ENCODE measurements around the gene SOX11. TPM values are rescaled to one million over a fixed set of nuclear protein-coding genes. Genes with fewer than 3 reads are reported as not detected.

SOX11 gene
- total and polyA plus RNA-seq, 2 of the 8 experiments (the other 6 are each of a cell fraction or from before 2014, with no cell fraction given) = 9.0 to 55.6 TPM

- H4K91ac ChIP-seq (replicated peaks; ENCODE audit: insufficient read length, low read length) = no peak overlapping the region
- H3K27ac ChIP-seq (ENCODE audit: low read depth, low read length) = no peak overlapping the region
- CTCF ChIA-PET (ENCODE audit: partially characterized antibody) = interaction anchor here (0.6 to 1.0 kb wide), 3 partner anchors 9 to 107 kb away, joined by 3 to 4 read pairs (median 3); no protein-coding TSS in a partner anchor
- WGBS, 2 experiments (ENCODE audit: extremely low coverage in 1 of 2, insufficient coverage in 1 of 2, insufficient read length in 1 of 2, insufficient replicate concordance in 2 of 2, low coverage in 1 of 2, low lambda C conversion rate in 2 of 2, missing lambda C conversion rate in 1 of 2) = 82% methylated on average over 2 of the region's 2 CpGs; no CpG with 5 or more reads in 1 of the 2 experiments
- H3K4me2 ChIP-seq (ENCODE audit: insufficient read depth in 1 of 2, low read depth in 2 of 2, low read length in 2 of 2) = no peak overlapping the region
- no peak overlapping the region for H3K23ac ChIP-seq (ENCODE audit: insufficient read length)
- no peak for DNase-seq (ENCODE audit: low read depth in 1 of 2, low spot score in 2 of 2)
- no peak overlapping the region for H2BK5ac ChIP-seq (ENCODE audit: low read depth, low read length)
- H3K18ac ChIP-seq (ENCODE audit: extremely low read depth, low read length) = no peak overlapping the region
- no peak overlapping the region for H2AK5ac ChIP-seq (ENCODE audit: low read depth, low read length)
- H3K79me1 ChIP-seq (ENCODE audit: low read depth, low read length) = no peaks in the 10 kb centered on the region
- H3K9me3 ChIP-seq (ENCODE audit: insufficient read depth in 2 of 2, low read depth in 1 of 2, low read length in 1 of 2) = no peaks in the 10 kb centered on the region
- no peak overlapping the region for H4K8ac ChIP-seq (ENCODE audit: extremely low read depth, insufficient read depth, low read length)
- no peak overlapping the region for H3K4ac ChIP-seq (replicated peaks; ENCODE audit: insufficient read length, low read depth, low read length)
- H2AFZ ChIP-seq (ENCODE audit: low read length) = no peak overlapping the region
- peaks cover 0 to 4% (median 0%) of the 10 kb centered on the region in 4 experiments; a peak in 3 of 7 replicates for H3K4me1 ChIP-seq (replicated peaks in 1 of 4; ENCODE audit: control insufficient read depth in 3 of 4, insufficient read depth in 4 of 4, low read length in 3 of 4)
- no peak overlapping the region for H2BK12ac ChIP-seq (ENCODE audit: low read depth, low read length)
- POLR2A ChIA-PET (ENCODE audit: partially characterized antibody) = no interaction called here
- no peak overlapping the region for H3K56ac ChIP-seq (replicated peaks; ENCODE audit: insufficient read length, low read depth, low read length)
- H3K14ac ChIP-seq (ENCODE audit: insufficient read length) = no peak overlapping the region
- no peak overlapping the region for H2BK15ac ChIP-seq (ENCODE audit: low read length)
- no peak overlapping the region for H3K9ac ChIP-seq (replicated peaks in 1 of 4; ENCODE audit: extremely low read depth in 1 of 4, low read depth in 3 of 4, low read length in 3 of 4)
- no peak overlapping the region for H2BK120ac ChIP-seq (replicated peaks; ENCODE audit: low read depth, low read length)
- no peaks in the 10 kb centered on the region for H4K20me1 ChIP-seq (replicated peaks in 1 of 2; ENCODE audit: control insufficient read depth in 1 of 2, insufficient read depth in 2 of 2, low read length in 2 of 2)
- peaks cover 0 to 2% (median 0%) of the 10 kb centered on the region in 4 experiments; a peak in 1 of 7 replicates for H3K27me3 ChIP-seq (replicated peaks in 1 of 4; ENCODE audit: control insufficient read depth in 3 of 4, extremely low read depth in 1 of 4, insufficient read depth in 3 of 4, low read length in 3 of 4)
- FAIRE-seq = no peak
- H2BK20ac ChIP-seq (ENCODE audit: low read length) = no peak overlapping the region
- no peak overlapping the region for H3K4me3 ChIP-seq (ENCODE audit: extremely low read depth in 1 of 4, insufficient read depth in 2 of 4, low read depth in 3 of 4, low read length in 4 of 4)
- H4K5ac ChIP-seq (ENCODE audit: insufficient read length, low read depth, low read length) = no peak overlapping the region
- no peaks in the 10 kb centered on the region for H3K79me2 ChIP-seq (ENCODE audit: control insufficient read depth in 1 of 2, insufficient read depth in 2 of 2, low read length in 2 of 2)
- no peaks in the 10 kb centered on the region; a peak in 1 of 8 replicates for H3K36me3 ChIP-seq (ENCODE audit: control insufficient read depth in 2 of 4, insufficient read depth in 4 of 4, low read length in 3 of 4)
- no peaks in the 10 kb centered on the region; the same call in 1 of the 2 replicates for H3K23me2 ChIP-seq (ENCODE audit: low read depth, low read length)
- no peak for TF ChIP-seq JUND (IDR thresholded peaks at IDR 0.05; ENCODE audit: low read length)
- TF ChIP-seq SIRT6 (IDR thresholded peaks at IDR 0.05; ENCODE audit: low read length) = no peak
- no peak for TF ChIP-seq FOSL1 (IDR thresholded peaks at IDR 0.05; ENCODE audit: insufficient read depth, low read depth, low read length)
- TF ChIP-seq NRF1 (IDR thresholded peaks at IDR 0.05; ENCODE audit: low read depth, low read length) = no peak
- no peak for TF ChIP-seq KDM5A (IDR thresholded peaks at IDR 0.05; ENCODE audit: low read length)
Measured at GRCh38 chr2:5736886-5737285, 44.7 kb downstream of the SOX11 start.
